Uterus (tissue), 4 donors: Measurements from ENCODE around the gene CLCN3. TPM values are rescaled to one million over a fixed set of nuclear protein-coding genes. Genes with fewer than 3 reads are reported as not detected.

Experiments
- DNase-seq, 2 donors: peaks; one replicate each; pipeline ENCODE4 v3.0.0-alpha.2; 2019 to 2020
- H3K27ac ChIP-seq, 2 donors: fragments of 200-600 bp; sonication (generic); 1 replicate in 1 of 2; 2 replicates in 1 of 2; pipeline ENCODE4 v1.5.1; 2016 to 2018
- H3K27me3 ChIP-seq, 2 donors: fragments of 200-600 bp; sonication (generic); one replicate each; pipeline ENCODE4 v1.5.1; 2018 to 2019; ENCODE audit warnings: control low read depth in 1 of 2
- H3K36me3 ChIP-seq, 2 donors: fragments of 200-600 bp; sonication (generic); one replicate each; pipeline ENCODE4 v1.5.1; 2019; ENCODE audit warnings: control low read depth in 1 of 2
- H3K4me1 ChIP-seq, 2 donors: fragments of 200-600 bp; sonication (generic); one replicate each; pipeline ENCODE4 v1.5.1; 2018 to 2019; ENCODE audit warnings: control low read depth in 1 of 2
- H3K4me3 ChIP-seq, 2 donors: fragments of 200-600 bp; sonication (generic); 1 replicate in 1 of 2; 2 replicates in 1 of 2; pipeline ENCODE4 v1.5.1; 2018 to 2019; ENCODE audit warnings: mild to moderate bottlenecking in 1 of 2
- H3K9me3 ChIP-seq, 2 donors: fragments of 200-600 bp; sonication (generic); one replicate each; pipeline ENCODE4 v1.5.1; 2019; ENCODE audit warnings: control low read depth in 1 of 2
- POLR2A ChIP-seq, 2 donors: fragments of 450-650 bp; IDR thresholded peaks; one replicate each; pipeline ENCODE4 v1.6.1; 2016; ENCODE audit warnings: antibody characterized with exemption in 2 of 2, mild to moderate bottlenecking in 1 of 2, moderate library complexity in 1 of 2
- intact Hi-C: fragments of 100-400 bp; cut with DNase I; formaldehyde crosslinking; loops from one replicate; pipeline ENCODE4 v1.15.1; 2023; ENCODE audit warnings: low total_unique reads
- total RNA-seq, 4 donors: library from RNA; depleted of rRNA in 3 of 4; stranded (reverse); fragments of >200 nt in 3 of 4; gene quantifications; one replicate each; pipeline versions ENCODE4 v1.1.0 to v1.2.4, GENCODE V29; 2014 to 2023
- TF ChIP-seq, protein P1 (sequence below), 4 experiments: fragments of 200-600 bp in 2 of 4; fragments of 450-650 bp in 2 of 4; sonication (generic) in 2 of 4; IDR thresholded peaks; one replicate each; pipeline ENCODE4 v1.5.1; 2016 to 2019; ENCODE audit warnings: antibody characterized with exemption in 4 of 4, mild to moderate bottlenecking in 2 of 4, moderate library complexity in 1 of 4
- donor health status: DM: yes; HTN: yes; CAD: no.

CLCN3 gene
- total RNA-seq, 4 donors from 2014 or later: 12.4 to 57.3 (median 33.5) TPM

DNA sequence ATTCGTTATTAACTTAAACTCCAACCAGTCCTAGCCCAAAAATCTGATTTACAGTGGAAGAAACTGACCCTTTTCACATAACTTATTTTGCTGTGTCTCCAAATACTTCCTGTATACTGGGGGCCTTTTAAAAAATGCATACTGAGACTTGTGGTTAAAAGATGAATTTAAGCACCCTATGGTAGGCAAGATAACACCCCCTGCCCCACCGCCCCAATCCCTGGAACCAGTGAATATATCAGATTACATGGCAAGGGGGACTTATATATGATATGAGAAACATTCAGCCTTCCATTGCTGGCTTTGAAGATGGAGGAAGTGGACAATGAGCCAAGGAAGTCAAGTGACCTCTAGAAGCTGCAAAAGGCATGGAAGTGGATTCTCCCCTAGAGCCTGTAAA lies 3.1 kb upstream of the CLCN3 start:
- H3K9me3 ChIP-seq: no peaks in the 10 kb centered on the region
- TF ChIP-seq, protein P1, sequence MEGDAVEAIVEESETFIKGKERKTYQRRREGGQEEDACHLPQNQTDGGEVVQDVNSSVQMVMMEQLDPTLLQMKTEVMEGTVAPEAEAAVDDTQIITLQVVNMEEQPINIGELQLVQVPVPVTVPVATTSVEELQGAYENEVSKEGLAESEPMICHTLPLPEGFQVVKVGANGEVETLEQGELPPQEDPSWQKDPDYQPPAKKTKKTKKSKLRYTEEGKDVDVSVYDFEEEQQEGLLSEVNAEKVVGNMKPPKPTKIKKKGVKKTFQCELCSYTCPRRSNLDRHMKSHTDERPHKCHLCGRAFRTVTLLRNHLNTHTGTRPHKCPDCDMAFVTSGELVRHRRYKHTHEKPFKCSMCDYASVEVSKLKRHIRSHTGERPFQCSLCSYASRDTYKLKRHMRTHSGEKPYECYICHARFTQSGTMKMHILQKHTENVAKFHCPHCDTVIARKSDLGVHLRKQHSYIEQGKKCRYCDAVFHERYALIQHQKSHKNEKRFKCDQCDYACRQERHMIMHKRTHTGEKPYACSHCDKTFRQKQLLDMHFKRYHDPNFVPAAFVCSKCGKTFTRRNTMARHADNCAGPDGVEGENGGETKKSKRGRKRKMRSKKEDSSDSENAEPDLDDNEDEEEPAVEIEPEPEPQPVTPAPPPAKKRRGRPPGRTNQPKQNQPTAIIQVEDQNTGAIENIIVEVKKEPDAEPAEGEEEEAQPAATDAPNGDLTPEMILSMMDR (IDR thresholded peaks at IDR 0.05): no peak
- no peak for TF ChIP-seq POLR2A (IDR thresholded peaks at IDR 0.05)
- intact Hi-C loops: loop anchor here (10.0 kb wide), 1 partner anchor 407 kb away; the partner anchor contains the start of gene MFAP3L
- DNase-seq: no peak
- peaks cover 0 to 8% of the 10 kb centered on the region in 2 donors for H3K4me1 ChIP-seq
- no peak overlapping the region for H3K27ac ChIP-seq
- no peaks in the 10 kb centered on the region for H3K36me3 ChIP-seq
- H3K27me3 ChIP-seq: no peaks in the 10 kb centered on the region
- H3K4me3 ChIP-seq: no peak overlapping the region

GRCh38 chr4:169618286-169618685 lies 2.1 kb upstream of the CLCN3 start:
- no peak for TF ChIP-seq POLR2A (IDR thresholded peaks at IDR 0.05)
- TF ChIP-seq, protein P1 (IDR thresholded peaks at IDR 0.05): no peak
- no peak for DNase-seq
- Histone ChIP-seq H3K36me3 (no peaks in the 10 kb centered on the region), H3K27me3 (no peaks in the 10 kb centered on the region), H3K4me3 (no peak overlapping the region), H3K4me1 (peaks cover 0 to 8% of the 10 kb centered on the region in 2 donors), H3K27ac (no peak overlapping the region), H3K9me3 (no peaks in the 10 kb centered on the region)
- intact Hi-C loops: loop anchor here (10.0 kb wide), 1 partner anchor 407 kb away; the partner anchor contains the start of gene MFAP3L

DNA sequence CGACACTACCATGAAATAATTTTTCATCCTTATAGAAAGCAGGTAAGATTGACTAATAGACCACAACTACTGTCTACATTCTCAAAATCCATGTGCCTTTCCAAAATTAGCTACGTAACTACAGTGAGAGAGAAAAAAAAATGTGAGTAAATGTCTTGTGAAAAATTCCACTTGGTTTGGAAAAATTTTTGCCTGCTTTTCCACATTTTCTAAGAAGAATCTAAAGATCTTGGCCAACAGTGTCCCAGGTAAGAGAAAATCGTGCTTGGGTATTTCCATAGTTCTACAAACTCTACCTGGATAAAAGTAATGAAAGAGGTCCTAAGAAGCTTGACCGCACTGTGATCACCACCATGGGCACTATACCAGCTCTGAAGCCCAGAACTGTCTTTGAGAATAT lies 1.4 kb upstream of the CLCN3 start:
- Histone ChIP-seq H3K36me3 (no peaks in the 10 kb centered on the region), H3K4me3 (no peak overlapping the region), H3K4me1 (peaks cover 0 to 8% of the 10 kb centered on the region in 2 donors), H3K9me3 (no peaks in the 10 kb centered on the region), H3K27me3 (no peaks in the 10 kb centered on the region), H3K27ac (peak overlapping the region in 1 of 2 donors; percentile 94)
- no peak for TF ChIP-seq POLR2A (IDR thresholded peaks at IDR 0.05)
- TF ChIP-seq, protein P1 (IDR thresholded peaks at IDR 0.05): no peak
- DNase-seq: no peak
- intact Hi-C loops: loop anchor here (10.0 kb wide), 1 partner anchor 406 kb away; the partner anchor contains the start of gene MFAP3L

- peak; percentile 20 to 22 for DNase-seq
- H3K4me1 ChIP-seq: peaks cover 0 to 8% of the 10 kb centered on the region in 2 donors
- no peaks in the 10 kb centered on the region for H3K9me3 ChIP-seq
- peak overlapping the region; percentile 94 to 96 for H3K27ac ChIP-seq
- H3K36me3 ChIP-seq: no peaks in the 10 kb centered on the region
- intact Hi-C loops: loop anchor here (10.0 kb wide), 1 partner anchor 405 kb away; the partner anchor contains the start of gene MFAP3L
- H3K4me3 ChIP-seq: peak overlapping the region; percentile 67 to 88
- no peaks in the 10 kb centered on the region for H3K27me3 ChIP-seq
- TF ChIP-seq POLR2A (IDR thresholded peaks at IDR 0.05): no peak
- TF ChIP-seq, protein P1 (IDR thresholded peaks at IDR 0.05): peak; percentile 36 to 45 (median 40)
These were observed 840 bp upstream of the CLCN3 start for GRCh38 chr4:169619518-169619957.

DNA sequence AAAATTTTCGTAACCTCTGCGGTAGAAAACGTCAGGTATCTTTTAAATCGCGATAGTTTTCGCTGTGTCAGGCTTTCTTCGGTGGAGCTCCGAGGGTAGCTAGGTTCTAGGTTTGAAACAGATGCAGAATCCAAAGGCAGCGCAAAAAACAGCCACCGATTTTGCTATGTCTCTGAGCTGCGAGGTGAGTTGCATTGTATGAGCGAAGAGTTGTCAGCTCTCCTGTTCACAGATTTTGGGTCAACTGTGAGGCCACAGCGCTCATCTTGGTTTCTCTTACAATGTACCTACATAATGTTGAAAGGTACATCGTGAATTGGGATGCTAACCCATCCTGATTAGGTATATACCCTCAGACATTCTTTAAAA lies 486 bp downstream of the CLCN3 start:
- peak in 1 of 2 donors; percentile 26 for DNase-seq
- intact Hi-C loops: no loop called here
- peak overlapping the region; percentile 94 to 96 for H3K27ac ChIP-seq
- no peaks in the 10 kb centered on the region for H3K9me3 ChIP-seq
- no peaks in the 10 kb centered on the region for H3K27me3 ChIP-seq
- H3K4me1 ChIP-seq: peaks cover 0 to 8% of the 10 kb centered on the region in 2 donors
- no peaks in the 10 kb centered on the region for H3K36me3 ChIP-seq
- H3K4me3 ChIP-seq: peak overlapping the region; percentile 67 to 88
- TF ChIP-seq, protein P1 (IDR thresholded peaks at IDR 0.05): no peak
